Measurements from ENCODE around the gene DTX4. TPM values are rescaled to one million over a fixed set of nuclear protein-coding genes. Genes with fewer than 3 reads are reported as not detected.

The DTX4 gene
- total RNA-seq, 1 experiment from 2014 or later: 4.9 TPM

DNA sequence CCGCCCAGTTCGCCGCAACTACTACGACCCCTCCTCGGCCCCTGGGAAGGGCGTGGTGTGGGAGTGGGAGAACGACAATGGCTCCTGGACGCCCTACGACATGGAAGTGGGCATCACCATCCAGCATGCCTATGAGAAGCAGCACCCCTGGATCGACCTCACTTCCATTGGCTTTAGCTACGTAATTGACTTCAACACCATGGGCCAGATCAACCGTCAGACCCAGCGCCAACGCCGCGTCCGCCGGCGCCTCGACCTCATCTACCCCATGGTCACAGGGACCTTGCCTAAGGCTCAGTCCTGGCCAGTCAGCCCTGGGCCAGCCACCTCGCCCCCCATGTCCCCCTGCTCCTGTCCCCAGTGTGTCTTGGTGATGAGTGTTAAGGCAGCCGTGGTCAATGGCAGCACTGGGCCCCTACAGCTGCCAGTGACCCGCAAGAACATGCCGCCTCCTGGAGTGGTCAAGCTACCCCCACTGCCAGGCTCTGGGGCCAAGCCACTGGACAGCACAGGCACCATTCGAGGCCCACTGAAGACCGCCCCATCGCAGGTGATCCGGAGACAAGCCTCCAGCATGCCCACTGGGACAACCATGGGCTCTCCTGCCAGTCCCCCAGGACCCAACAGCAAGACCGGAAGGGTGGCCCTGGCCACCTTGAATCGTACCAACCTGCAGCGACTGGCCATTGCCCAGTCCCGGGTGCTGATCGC, 10.0 kb downstream of the DTX4 start:
- ChIA-PET POLR2A (ENCODE audit: unreplicated experiment) (no interaction called here), CTCF (interaction anchor here (1.0 kb wide), 1 partner anchor 10 kb away, joined by 7 read pairs; the partner anchor contains the start of gene DTX4)
- intact Hi-C loops (cut with micrococcal nuclease): no loop called here
- no peak for ATAC-seq
- H2AFZ ChIP-seq (ENCODE audit: low read length): no peak overlapping the region
- BruUV-seq (replicated peaks): no TSS peak
- H4K20me1 ChIP-seq (ENCODE audit: low read length): no peaks in the 10 kb centered on the region
- no peaks in the 10 kb centered on the region for H3F3A ChIP-seq (ENCODE audit: low read length, unreplicated experiment)
- no peak overlapping the region for H3K9ac ChIP-seq (ENCODE audit: low read length)
- H3K36me3 ChIP-seq (ENCODE audit: low read depth, low read length): no peaks in the 10 kb centered on the region
- no peaks in the 10 kb centered on the region for H3K9me3 ChIP-seq (ENCODE audit: low read length)
- H3K79me2 ChIP-seq (ENCODE audit: low read length): peaks cover 6% of the 10 kb centered on the region; the same call in 1 of the 2 replicates
- peaks cover 27% of the 10 kb centered on the region for H3K4me1 ChIP-seq (ENCODE audit: insufficient read depth, low read length)
- no peaks in the 10 kb centered on the region for H3K9me2 ChIP-seq (replicated peaks; ENCODE audit: low read length)
- no peak overlapping the region for H3K4me2 ChIP-seq (ENCODE audit: low read length)
- no peak for DNase-seq
- H3K4me3 ChIP-seq (ENCODE audit: low read length): no peak overlapping the region
- no peak overlapping the region for H3K27ac ChIP-seq (ENCODE audit: low read length)
- H3K27me3 ChIP-seq (ENCODE audit: low read length): no peaks in the 10 kb centered on the region
- no peak for TF ChIP-seq EZH2 (IDR thresholded peaks at IDR 0.05; ENCODE audit: low read length, unreplicated experiment)
- TF ChIP-seq EZH2phosphoT487 (IDR thresholded peaks at IDR 0.05; ENCODE audit: borderline replicate concordance, low read length): no peak
- TF ChIP-seq, protein P1, sequence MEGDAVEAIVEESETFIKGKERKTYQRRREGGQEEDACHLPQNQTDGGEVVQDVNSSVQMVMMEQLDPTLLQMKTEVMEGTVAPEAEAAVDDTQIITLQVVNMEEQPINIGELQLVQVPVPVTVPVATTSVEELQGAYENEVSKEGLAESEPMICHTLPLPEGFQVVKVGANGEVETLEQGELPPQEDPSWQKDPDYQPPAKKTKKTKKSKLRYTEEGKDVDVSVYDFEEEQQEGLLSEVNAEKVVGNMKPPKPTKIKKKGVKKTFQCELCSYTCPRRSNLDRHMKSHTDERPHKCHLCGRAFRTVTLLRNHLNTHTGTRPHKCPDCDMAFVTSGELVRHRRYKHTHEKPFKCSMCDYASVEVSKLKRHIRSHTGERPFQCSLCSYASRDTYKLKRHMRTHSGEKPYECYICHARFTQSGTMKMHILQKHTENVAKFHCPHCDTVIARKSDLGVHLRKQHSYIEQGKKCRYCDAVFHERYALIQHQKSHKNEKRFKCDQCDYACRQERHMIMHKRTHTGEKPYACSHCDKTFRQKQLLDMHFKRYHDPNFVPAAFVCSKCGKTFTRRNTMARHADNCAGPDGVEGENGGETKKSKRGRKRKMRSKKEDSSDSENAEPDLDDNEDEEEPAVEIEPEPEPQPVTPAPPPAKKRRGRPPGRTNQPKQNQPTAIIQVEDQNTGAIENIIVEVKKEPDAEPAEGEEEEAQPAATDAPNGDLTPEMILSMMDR (conservative IDR thresholded peaks at IDR 0.05; ENCODE audit: low read depth, low read length): no peak

DNA sequence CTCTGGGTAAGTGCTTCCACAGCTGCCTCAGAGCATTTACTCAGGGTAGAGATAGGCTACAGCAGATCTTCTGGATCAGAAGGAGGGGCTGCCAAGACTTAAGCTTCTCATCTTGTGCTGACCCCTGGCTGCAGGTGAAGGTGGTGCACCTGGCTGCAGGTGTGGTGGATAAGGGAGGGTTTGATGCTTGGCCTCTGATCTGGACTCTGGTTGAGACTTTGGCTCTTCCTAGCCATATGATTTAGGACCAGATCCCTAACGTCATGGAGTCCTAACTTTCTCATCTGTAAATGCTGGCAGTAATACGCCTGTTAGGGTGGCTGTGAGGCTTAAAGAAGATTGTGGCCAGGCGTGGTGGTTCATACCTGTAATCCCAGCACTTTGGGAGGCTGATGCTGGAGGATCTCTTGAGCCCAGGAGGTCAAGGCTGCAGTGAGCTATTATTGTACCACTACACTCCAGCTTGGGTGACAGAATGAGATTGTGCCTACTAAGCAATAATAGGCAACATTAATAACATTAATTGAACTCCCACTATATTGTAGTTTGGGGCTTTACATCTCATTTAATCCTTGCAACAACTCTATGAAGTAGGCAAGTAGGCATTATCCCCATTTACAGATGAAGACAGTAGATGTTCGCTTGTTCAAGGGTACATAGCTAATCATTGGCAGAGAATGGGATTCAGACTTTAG, 10.7 kb downstream of the DTX4 start:
- BruUV-seq (replicated peaks): no TSS peak
- Histone ChIP-seq H3K4me2 (ENCODE audit: low read length) (no peak overlapping the region), H3K79me2 (ENCODE audit: low read length) (no peaks in the 10 kb centered on the region), H4K20me1 (ENCODE audit: low read length) (no peaks in the 10 kb centered on the region), H3K9me2 (replicated peaks; ENCODE audit: low read length) (no peaks in the 10 kb centered on the region), H3K36me3 (ENCODE audit: low read depth, low read length) (no peaks in the 10 kb centered on the region), H2AFZ (ENCODE audit: low read length) (no peak overlapping the region), H3K4me3 (ENCODE audit: low read length) (no peak overlapping the region), H3F3A (ENCODE audit: low read length, unreplicated experiment) (no peaks in the 10 kb centered on the region), H3K9ac (ENCODE audit: low read length) (no peak overlapping the region), H3K4me1 (ENCODE audit: insufficient read depth, low read length) (peaks cover 31% of the 10 kb centered on the region), H3K27ac (ENCODE audit: low read length) (no peak overlapping the region), H3K27me3 (ENCODE audit: low read length) (no peaks in the 10 kb centered on the region), H3K9me3 (ENCODE audit: low read length) (no peaks in the 10 kb centered on the region)
- DNase-seq (peak; percentile 52), ATAC-seq (no peak)
- TF ChIP-seq, protein P1 (conservative IDR thresholded peaks at IDR 0.05; ENCODE audit: low read depth, low read length): peak; percentile 67
- no peak for TF ChIP-seq EZH2 (IDR thresholded peaks at IDR 0.05; ENCODE audit: low read length, unreplicated experiment)
- no peak for TF ChIP-seq EZH2phosphoT487 (IDR thresholded peaks at IDR 0.05; ENCODE audit: borderline replicate concordance, low read length)
- CTCF ChIA-PET: interaction anchor here (1.0 kb wide), 1 partner anchor 11 kb away, joined by 7 read pairs; the partner anchor contains the start of gene DTX4
- POLR2A ChIA-PET (ENCODE audit: unreplicated experiment): no interaction called here
- intact Hi-C loops (cut with micrococcal nuclease): no loop called here

DNA sequence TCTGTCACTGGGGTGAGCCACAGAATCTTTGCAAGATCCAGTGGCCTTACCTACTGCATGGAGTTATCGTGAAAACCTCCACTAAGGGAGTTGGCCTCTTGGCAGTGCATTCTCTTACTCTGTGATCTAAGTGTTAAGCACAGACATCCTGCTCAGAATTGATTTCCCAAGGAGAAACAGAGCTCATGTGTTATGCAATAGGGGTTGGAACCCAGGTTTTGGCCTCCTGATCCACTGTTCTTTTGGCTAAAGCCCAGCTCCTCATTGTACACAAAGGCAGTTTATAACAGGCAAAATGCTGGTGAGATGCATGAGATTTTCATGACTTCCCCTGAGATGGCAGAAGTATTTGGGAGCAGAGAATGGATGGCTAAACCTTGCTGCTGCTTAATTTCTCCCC, 11.8 kb downstream of the DTX4 start:
- H3K9me2 ChIP-seq (replicated peaks; ENCODE audit: low read length): no peaks in the 10 kb centered on the region
- POLR2A ChIA-PET (ENCODE audit: unreplicated experiment): no interaction called here
- intact Hi-C loops (cut with micrococcal nuclease): no loop called here
- H4K20me1 ChIP-seq (ENCODE audit: low read length): no peaks in the 10 kb centered on the region
- TF ChIP-seq EZH2 (IDR thresholded peaks at IDR 0.05; ENCODE audit: low read length, unreplicated experiment): no peak
- TF ChIP-seq, protein P1 (conservative IDR thresholded peaks at IDR 0.05; ENCODE audit: low read depth, low read length): no peak
- H3K79me2 ChIP-seq (ENCODE audit: low read length): no peaks in the 10 kb centered on the region
- DNase-seq: no peak
- H3K27me3 ChIP-seq (ENCODE audit: low read length): no peaks in the 10 kb centered on the region
- H3K9me3 ChIP-seq (ENCODE audit: low read length): no peaks in the 10 kb centered on the region
- CTCF ChIA-PET: no interaction called here
- peaks cover 31% of the 10 kb centered on the region for H3K4me1 ChIP-seq (ENCODE audit: insufficient read depth, low read length)
- no peak for ATAC-seq
- no peak overlapping the region for H3K4me2 ChIP-seq (ENCODE audit: low read length)
- H2AFZ ChIP-seq (ENCODE audit: low read length): no peak overlapping the region
- BruUV-seq (replicated peaks): no TSS peak
- no peaks in the 10 kb centered on the region for H3F3A ChIP-seq (ENCODE audit: low read length, unreplicated experiment)
- no peak overlapping the region for H3K27ac ChIP-seq (ENCODE audit: low read length)
- H3K4me3 ChIP-seq (ENCODE audit: low read length): no peak overlapping the region
- no peaks in the 10 kb centered on the region for H3K36me3 ChIP-seq (ENCODE audit: low read depth, low read length)
- no peak overlapping the region for H3K9ac ChIP-seq (ENCODE audit: low read length)
